ENCODE measurements around the gene TSHZ1.

DNA sequence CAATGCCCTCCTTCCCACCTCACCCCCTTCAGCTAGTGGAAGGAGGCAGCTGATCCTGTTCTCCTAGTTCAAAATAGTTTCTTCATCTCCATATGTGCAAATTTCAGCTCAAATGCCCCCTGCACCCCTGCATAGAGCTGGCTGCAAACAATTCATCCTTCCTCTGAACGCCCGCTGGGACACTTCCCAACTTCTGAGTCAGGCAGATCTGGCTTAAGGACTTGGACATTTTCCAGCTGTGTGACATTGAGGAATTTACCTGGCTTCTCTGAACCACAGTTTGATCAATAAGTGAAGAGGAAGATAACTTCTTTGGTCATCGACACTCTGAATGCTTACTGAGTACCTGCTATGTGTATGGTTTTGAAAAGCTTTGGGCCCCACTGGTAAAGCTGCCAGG lies 25.1 kb upstream of the TSHZ1 start:
- TF ChIP-seq, protein P1, sequence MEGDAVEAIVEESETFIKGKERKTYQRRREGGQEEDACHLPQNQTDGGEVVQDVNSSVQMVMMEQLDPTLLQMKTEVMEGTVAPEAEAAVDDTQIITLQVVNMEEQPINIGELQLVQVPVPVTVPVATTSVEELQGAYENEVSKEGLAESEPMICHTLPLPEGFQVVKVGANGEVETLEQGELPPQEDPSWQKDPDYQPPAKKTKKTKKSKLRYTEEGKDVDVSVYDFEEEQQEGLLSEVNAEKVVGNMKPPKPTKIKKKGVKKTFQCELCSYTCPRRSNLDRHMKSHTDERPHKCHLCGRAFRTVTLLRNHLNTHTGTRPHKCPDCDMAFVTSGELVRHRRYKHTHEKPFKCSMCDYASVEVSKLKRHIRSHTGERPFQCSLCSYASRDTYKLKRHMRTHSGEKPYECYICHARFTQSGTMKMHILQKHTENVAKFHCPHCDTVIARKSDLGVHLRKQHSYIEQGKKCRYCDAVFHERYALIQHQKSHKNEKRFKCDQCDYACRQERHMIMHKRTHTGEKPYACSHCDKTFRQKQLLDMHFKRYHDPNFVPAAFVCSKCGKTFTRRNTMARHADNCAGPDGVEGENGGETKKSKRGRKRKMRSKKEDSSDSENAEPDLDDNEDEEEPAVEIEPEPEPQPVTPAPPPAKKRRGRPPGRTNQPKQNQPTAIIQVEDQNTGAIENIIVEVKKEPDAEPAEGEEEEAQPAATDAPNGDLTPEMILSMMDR (conservative IDR thresholded peaks at IDR 0.05; ENCODE audit: low read length) = no peak
- no peak for TF ChIP-seq EZH2phosphoT487 (IDR thresholded peaks at IDR 0.05; ENCODE audit: borderline replicate concordance, low read depth, low read length)
